GM20000 (cell line): Measurements from ENCODE around the gene DPEP2.

Source experiments
- DNase-seq: peaks from one replicate; pipeline ENCODE4 v3.0.0; 2012; ENCODE audit warnings: low spot score
- TF ChIP-seq, protein P1 (sequence below): IDR thresholded peaks from 2 replicates; pipeline ENCODE4 v1.5.1; 2012; ENCODE audit warnings: mild to moderate bottlenecking, control low read depth; ENCODE audit errors: extremely low read depth, missing control alignments

DPEP2 gene

GRCh38 chr16:67953641-67954375 is 45.5 kb downstream of the DPEP2 start:
- DNase-seq, result no peak
- TF ChIP-seq, protein P1, sequence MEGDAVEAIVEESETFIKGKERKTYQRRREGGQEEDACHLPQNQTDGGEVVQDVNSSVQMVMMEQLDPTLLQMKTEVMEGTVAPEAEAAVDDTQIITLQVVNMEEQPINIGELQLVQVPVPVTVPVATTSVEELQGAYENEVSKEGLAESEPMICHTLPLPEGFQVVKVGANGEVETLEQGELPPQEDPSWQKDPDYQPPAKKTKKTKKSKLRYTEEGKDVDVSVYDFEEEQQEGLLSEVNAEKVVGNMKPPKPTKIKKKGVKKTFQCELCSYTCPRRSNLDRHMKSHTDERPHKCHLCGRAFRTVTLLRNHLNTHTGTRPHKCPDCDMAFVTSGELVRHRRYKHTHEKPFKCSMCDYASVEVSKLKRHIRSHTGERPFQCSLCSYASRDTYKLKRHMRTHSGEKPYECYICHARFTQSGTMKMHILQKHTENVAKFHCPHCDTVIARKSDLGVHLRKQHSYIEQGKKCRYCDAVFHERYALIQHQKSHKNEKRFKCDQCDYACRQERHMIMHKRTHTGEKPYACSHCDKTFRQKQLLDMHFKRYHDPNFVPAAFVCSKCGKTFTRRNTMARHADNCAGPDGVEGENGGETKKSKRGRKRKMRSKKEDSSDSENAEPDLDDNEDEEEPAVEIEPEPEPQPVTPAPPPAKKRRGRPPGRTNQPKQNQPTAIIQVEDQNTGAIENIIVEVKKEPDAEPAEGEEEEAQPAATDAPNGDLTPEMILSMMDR, result no peak

DNA sequence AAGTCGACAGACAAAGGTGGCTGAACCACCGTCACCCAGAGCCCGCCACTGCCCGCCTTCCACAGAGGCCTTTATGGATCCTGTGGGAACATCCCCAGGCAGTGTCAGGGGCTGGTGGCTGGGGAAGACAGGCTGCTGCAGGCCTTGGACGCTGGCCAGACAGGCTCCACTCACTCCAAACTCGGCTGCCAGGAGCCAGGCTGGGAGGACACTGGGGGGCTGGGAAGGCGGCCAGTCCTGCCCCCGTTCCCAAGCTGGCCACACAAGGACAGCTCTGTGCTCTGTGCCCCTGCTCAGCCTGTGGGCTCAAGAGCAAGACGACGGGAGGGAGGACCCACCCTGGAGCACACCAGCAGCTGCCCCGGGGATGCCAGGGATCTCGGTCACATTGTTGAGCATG is 47.8 kb downstream of the DPEP2 start:
- TF ChIP-seq, protein P1, result no peak
- no peak for DNase-seq

DNA sequence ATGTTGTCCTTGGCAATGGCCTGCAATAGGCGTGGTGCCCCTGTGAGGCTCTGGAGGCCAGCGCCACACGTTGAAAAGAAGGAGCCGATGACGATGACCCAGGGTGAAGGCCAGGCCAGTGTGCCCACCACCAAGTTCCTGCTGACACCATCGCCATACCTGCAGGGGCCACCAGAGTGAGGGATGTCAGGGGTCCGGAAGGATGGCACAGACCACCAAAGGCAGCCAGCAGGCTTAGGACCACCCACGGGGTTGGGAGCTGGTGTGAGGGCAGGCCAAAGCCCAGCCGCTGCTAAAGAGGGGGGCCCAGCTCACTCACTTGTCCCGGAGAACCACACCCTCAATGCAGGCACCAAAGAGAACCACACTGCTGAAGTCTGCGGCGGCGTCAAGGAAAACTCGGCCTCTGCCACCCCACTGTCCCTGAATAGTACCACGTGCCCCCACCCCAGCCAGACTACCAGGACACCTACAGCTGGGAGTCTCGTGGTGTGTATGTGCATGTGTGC is 48.9 kb downstream of the DPEP2 start:
- TF ChIP-seq, protein P1, result no peak

DNA sequence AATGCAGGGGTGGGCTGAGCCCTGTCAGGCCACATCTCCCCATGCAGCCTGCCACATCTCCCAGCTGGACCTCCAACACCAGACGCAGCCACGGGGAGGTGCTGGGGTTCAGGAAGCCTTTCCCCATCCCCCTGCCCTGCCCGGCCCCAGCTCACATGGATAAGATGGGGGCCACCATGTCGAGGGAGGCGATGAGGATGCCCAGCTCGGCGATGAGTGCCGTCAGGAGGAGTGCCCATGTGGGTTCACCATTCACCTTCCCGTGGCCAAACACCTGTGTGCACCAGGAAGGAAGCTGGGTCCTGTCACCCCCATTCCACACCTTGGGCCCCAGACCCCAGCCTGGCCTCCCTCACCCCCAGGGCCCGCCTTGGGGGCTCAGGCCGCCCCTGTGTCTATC is 49.6 kb downstream of the DPEP2 start:
- TF ChIP-seq, protein P1, result no peak
- no peak for DNase-seq

More for the DNA sequence above, 48.9 kb downstream of the DPEP2 start:
- DNase-seq, result no peak

GRCh38 chr16:67948015-67948414 is 51.3 kb downstream of the DPEP2 start:
- TF ChIP-seq, protein P1, result no peak
- DNase-seq, result no peak

- TF ChIP-seq, protein P1, result no peak
- no peak for DNase-seq
Observed at GRCh38 chr16:67946966-67947558, 52.2 kb downstream of the DPEP2 start.

- no peak for DNase-seq
Observed at GRCh38 chr16:67946128-67946569, 53.1 kb downstream of the DPEP2 start.

More at GRCh38 chr16:67946128-67946569, 53.1 kb downstream of the DPEP2 start:
- TF ChIP-seq, protein P1, result no peak
